Hepatocyte (in vitro differentiated cells): ENCODE measurements around the gene IFT43. TPM values are rescaled to one million over a fixed set of nuclear protein-coding genes. Genes with fewer than 3 reads are reported as not detected.

Source experiments
- DNase-seq: peaks from one replicate; pipeline ENCODE4 v3.0.0-alpha.2; 2016; ENCODE audit warnings: low spot score
- H2AFZ ChIP-seq: fragments of 200-600 bp; sonication (generic); 2 replicates; pipeline ENCODE4 v1.6.0; 2016; ENCODE audit warnings: antibody characterized with exemption, mild to moderate bottlenecking
- H3K27ac ChIP-seq: fragments of 200-600 bp; sonication (generic); 2 replicates; pipeline ENCODE4 v1.5.1; 2016; ENCODE audit warnings: mild to moderate bottlenecking
- H3K27me3 ChIP-seq: fragments of 200-600 bp; sonication (generic); 2 replicates; pipeline ENCODE4 v1.6.1; 2016
- H3K36me3 ChIP-seq: fragments of 200-600 bp; sonication (generic); replicated peaks from 2 replicates; pipeline ENCODE4 v1.5.1; 2016; ENCODE audit warnings: low read depth; ENCODE audit not compliant: insufficient read depth
- H3K4me1 ChIP-seq: fragments of 200-600 bp; sonication (generic); 2 replicates; pipeline ENCODE4 v1.5.1; 2016; ENCODE audit warnings: mild to moderate bottlenecking, moderate library complexity; ENCODE audit not compliant: insufficient read depth
- H3K4me2 ChIP-seq: fragments of 200-600 bp; sonication (generic); 2 replicates; pipeline ENCODE4 v1.6.0; 2016
- H3K4me3 ChIP-seq: fragments of 200-600 bp; sonication (generic); 2 replicates; pipeline ENCODE4 v1.5.1; 2016; ENCODE audit warnings: mild to moderate bottlenecking
- H3K79me2 ChIP-seq: fragments of 200-600 bp; sonication (generic); 2 replicates; pipeline ENCODE4 v1.6.0; 2017; ENCODE audit warnings: mild to moderate bottlenecking
- H3K9me2 ChIP-seq: fragments of 200-600 bp; sonication (generic); replicated peaks from 2 replicates; pipeline ENCODE4 v1.6.0; 2017; ENCODE audit warnings: mild to moderate bottlenecking; ENCODE audit not compliant: insufficient read depth
- H3K9me3 ChIP-seq: fragments of 200-600 bp; sonication (generic); 2 replicates; pipeline ENCODE4 v1.5.1; 2016; ENCODE audit warnings: low read depth, mild to moderate bottlenecking
- H4K20me1 ChIP-seq: fragments of 200-600 bp; sonication (generic); 2 replicates; pipeline ENCODE4 v1.6.0; 2016; ENCODE audit warnings: mild to moderate bottlenecking; ENCODE audit not compliant: insufficient read depth, poor library complexity, severe bottlenecking
- EZH2 ChIP-seq: fragments of 200-600 bp; sonication (generic); IDR thresholded peaks from 2 replicates; pipeline ENCODE4 v1.6.1; 2016; ENCODE audit warnings: antibody characterized with exemption, mild to moderate bottlenecking, borderline replicate concordance
- EZH2phosphoT487 ChIP-seq: fragments of 200-600 bp; sonication (generic); IDR thresholded peaks from one replicate; pipeline ENCODE4 v1.6.1; 2018; ENCODE audit warnings: antibody characterized with exemption, mild to moderate bottlenecking, low read depth, moderate library complexity; ENCODE audit not compliant: unreplicated experiment, severe bottlenecking
- WGBS: methylation state at CpG from one replicate; pipeline ENCODE4 v1.1.6; 2016; ENCODE audit warnings: low lambda C conversion rate; ENCODE audit errors: missing lambda C conversion rate; 5-methylcytosine and 5-hydroxymethylcytosine counted together
- polyA plus RNA-seq: library from polyadenylated mRNA; unstranded; fragments of >200 nt; fragmentation: Nextera tagmentation; extraction: Ambion mirVana; gene quantifications from 2 replicates; pipeline ENCODE4 v1.2.1, GENCODE V29; 2016
- total RNA-seq: library from RNA; depleted of rRNA; stranded (reverse); fragments of >200 nt; gene quantifications from 2 replicates; pipeline ENCODE4 v1.2.3, GENCODE V29; 2014
- TF ChIP-seq, protein P1 (sequence below): fragments of 200-600 bp; sonication (generic); IDR thresholded peaks from 2 replicates; pipeline ENCODE4 v1.5.1; 2016; ENCODE audit warnings: antibody characterized with exemption, mild to moderate bottlenecking; ENCODE audit not compliant: poor library complexity

Gene IFT43
- total and polyA plus RNA-seq, 2 experiments from 2014 or later = 31.9 to 43.2 TPM

DNA sequence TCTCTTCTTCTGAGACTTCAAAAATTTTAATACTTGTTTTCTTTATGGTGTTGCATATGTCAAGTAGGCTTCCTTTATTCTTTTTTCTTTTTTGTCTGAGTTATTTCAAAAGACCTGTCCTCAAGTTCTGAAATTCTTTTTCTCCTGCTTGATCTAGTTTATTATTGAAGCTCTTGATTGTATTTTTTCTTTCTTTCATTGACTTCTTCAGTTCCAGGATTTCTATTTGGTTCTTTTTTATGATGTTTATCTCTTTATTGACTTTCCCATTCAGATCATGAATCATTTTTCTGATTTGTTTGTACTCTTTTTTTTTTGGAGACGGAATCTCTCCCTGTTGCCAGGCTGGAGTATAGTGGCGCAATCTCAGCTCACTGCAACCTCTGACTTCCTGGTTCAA is 34.1 kb downstream of the IFT43 start:
- Histone ChIP-seq H3K36me3 (peaks cover 9% of the 10 kb centered on the region), H4K20me1 (no peaks in the 10 kb centered on the region), H3K9me3 (peaks cover 6% of the 10 kb centered on the region), H3K4me2 (no peak overlapping the region), H3K4me1 (no peaks in the 10 kb centered on the region), H3K9me2 (no peaks in the 10 kb centered on the region), H2AFZ (no peak overlapping the region), H3K27me3 (no peaks in the 10 kb centered on the region), H3K79me2 (peaks cover 7% of the 10 kb centered on the region), H3K27ac (no peak overlapping the region), H3K4me3 (no peak overlapping the region)
- 96% methylated on average over 2 of the region's 2 CpGs for WGBS
- TF ChIP-seq EZH2phosphoT487 = no peak
- TF ChIP-seq, protein P1, sequence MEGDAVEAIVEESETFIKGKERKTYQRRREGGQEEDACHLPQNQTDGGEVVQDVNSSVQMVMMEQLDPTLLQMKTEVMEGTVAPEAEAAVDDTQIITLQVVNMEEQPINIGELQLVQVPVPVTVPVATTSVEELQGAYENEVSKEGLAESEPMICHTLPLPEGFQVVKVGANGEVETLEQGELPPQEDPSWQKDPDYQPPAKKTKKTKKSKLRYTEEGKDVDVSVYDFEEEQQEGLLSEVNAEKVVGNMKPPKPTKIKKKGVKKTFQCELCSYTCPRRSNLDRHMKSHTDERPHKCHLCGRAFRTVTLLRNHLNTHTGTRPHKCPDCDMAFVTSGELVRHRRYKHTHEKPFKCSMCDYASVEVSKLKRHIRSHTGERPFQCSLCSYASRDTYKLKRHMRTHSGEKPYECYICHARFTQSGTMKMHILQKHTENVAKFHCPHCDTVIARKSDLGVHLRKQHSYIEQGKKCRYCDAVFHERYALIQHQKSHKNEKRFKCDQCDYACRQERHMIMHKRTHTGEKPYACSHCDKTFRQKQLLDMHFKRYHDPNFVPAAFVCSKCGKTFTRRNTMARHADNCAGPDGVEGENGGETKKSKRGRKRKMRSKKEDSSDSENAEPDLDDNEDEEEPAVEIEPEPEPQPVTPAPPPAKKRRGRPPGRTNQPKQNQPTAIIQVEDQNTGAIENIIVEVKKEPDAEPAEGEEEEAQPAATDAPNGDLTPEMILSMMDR = no peak
- no peak for TF ChIP-seq EZH2
- DNase-seq = no peak

DNA sequence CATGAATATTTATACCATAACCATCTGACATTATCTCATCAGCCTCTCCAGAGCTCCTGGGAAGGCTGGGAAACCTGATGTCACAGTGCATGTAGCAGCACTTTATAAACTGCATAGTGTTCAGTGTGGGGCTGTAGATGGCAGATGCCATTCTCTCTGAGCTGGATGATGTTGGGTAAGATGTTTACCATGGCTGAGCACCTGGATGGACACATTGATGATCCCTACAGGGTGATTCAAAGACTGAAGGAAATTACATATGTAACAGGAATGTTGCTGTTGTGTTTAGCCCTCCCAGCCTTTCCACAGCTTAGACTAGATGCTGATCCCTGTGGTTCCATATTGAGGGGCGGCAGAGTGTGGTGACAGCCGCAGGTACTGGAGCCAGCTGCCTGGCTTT is 37.4 kb downstream of the IFT43 start:
- Histone ChIP-seq H3K27me3 (no peaks in the 10 kb centered on the region), H3K27ac (no peak overlapping the region), H3K9me3 (peaks cover 6% of the 10 kb centered on the region), H3K4me3 (no peak overlapping the region), H3K9me2 (no peaks in the 10 kb centered on the region), H4K20me1 (no peaks in the 10 kb centered on the region), H3K36me3 (peaks cover 9% of the 10 kb centered on the region), H3K4me1 (no peaks in the 10 kb centered on the region), H3K79me2 (no peaks in the 10 kb centered on the region), H3K4me2 (no peak overlapping the region), H2AFZ (no peak overlapping the region)
- WGBS = 97% methylated on average over 2 of the region's 2 CpGs
- DNase-seq = no peak
- TF ChIP-seq EZH2phosphoT487 (no peak), EZH2 (no peak)
- TF ChIP-seq, protein P1 = no peak

DNA sequence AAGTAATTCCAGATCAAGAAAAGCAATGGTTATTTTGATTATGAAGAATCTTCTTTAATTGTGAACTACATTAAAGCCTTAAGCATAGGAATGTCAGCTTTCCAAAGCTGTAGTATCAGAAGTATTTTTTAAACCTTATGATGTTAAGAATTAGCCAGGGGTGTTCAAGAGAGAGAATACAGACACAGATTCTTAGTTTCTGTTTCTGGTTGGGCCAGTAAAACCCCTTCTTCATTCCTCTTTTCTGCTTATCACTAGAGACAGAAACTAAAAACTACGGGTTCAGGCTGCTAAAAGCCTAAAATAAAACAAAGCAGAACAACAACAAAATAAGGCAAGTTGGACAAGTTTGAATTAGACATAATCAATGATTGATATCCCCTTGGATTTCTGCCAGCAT is 38.2 kb downstream of the IFT43 start:
- no peaks in the 10 kb centered on the region for H3K79me2 ChIP-seq
- no peak overlapping the region for H3K4me3 ChIP-seq
- WGBS = 77% methylated on average over 1 of the region's 1 CpG
- H3K4me2 ChIP-seq = no peak overlapping the region
- H2AFZ ChIP-seq = no peak overlapping the region
- no peak overlapping the region for H3K27ac ChIP-seq
- no peaks in the 10 kb centered on the region for H3K27me3 ChIP-seq
- H3K9me2 ChIP-seq = no peaks in the 10 kb centered on the region
- H3K4me1 ChIP-seq = no peaks in the 10 kb centered on the region
- peaks cover 5% of the 10 kb centered on the region for H3K36me3 ChIP-seq
- no peak for DNase-seq
- peaks cover 6% of the 10 kb centered on the region for H3K9me3 ChIP-seq
- no peaks in the 10 kb centered on the region for H4K20me1 ChIP-seq
- TF ChIP-seq, protein P1 = no peak
- TF ChIP-seq EZH2 (no peak), EZH2phosphoT487 (no peak)
